IPS-15b (cell line): ENCODE data around the gene NR3C2.

Source experiments
- H3K27me3 ChIP-seq: one replicate; pipeline ENCODE4 v1.6.1; 2013; ENCODE audit warnings: low read length; ENCODE audit not compliant: control insufficient read depth, insufficient read depth
- H3K36me3 ChIP-seq: one replicate; pipeline ENCODE4 v1.6.1; 2013; ENCODE audit warnings: low read length; ENCODE audit not compliant: control insufficient read depth, insufficient read depth
- H3K4me1 ChIP-seq: one replicate; pipeline ENCODE4 v1.6.1; 2013; ENCODE audit warnings: mild to moderate bottlenecking, low read length; ENCODE audit not compliant: control insufficient read depth, insufficient read depth
- H3K4me3 ChIP-seq: one replicate; pipeline ENCODE4 v1.5.1; 2013; ENCODE audit warnings: low read depth, low read length
- H3K9ac ChIP-seq: one replicate; pipeline ENCODE4 v1.6.1; 2013; ENCODE audit warnings: low read depth, mild to moderate bottlenecking, low read length
- H3K9me3 ChIP-seq: one replicate; pipeline ENCODE4 v1.6.1; 2013; ENCODE audit warnings: mild to moderate bottlenecking, low read length; ENCODE audit not compliant: control insufficient read depth, insufficient read depth

Gene NR3C2

GRCh38 chr4:148073349-148073748 lies 368.9 kb downstream of the NR3C2 start:
- peaks cover 5% of the 10 kb centered on the region for H3K9me3 ChIP-seq

GRCh38 chr4:148072789-148073188 lies 369.4 kb downstream of the NR3C2 start:
- no peaks in the 10 kb centered on the region for H3K27me3 ChIP-seq
- peaks cover 5% of the 10 kb centered on the region for H3K9me3 ChIP-seq
- no peaks in the 10 kb centered on the region for H3K36me3 ChIP-seq
- peaks cover 2% of the 10 kb centered on the region for H3K4me1 ChIP-seq
- H3K9ac ChIP-seq = no peak overlapping the region
- no peak overlapping the region for H3K4me3 ChIP-seq

More at GRCh38 chr4:148073349-148073748, 368.9 kb downstream of the NR3C2 start:
- H3K4me1 ChIP-seq = no peaks in the 10 kb centered on the region
- H3K9ac ChIP-seq = no peak overlapping the region
- no peaks in the 10 kb centered on the region for H3K36me3 ChIP-seq
- no peaks in the 10 kb centered on the region for H3K27me3 ChIP-seq
- no peak overlapping the region for H3K4me3 ChIP-seq

- no peaks in the 10 kb centered on the region for H3K36me3 ChIP-seq
- H3K27me3 ChIP-seq = no peaks in the 10 kb centered on the region
- no peak overlapping the region for H3K4me3 ChIP-seq
- peaks cover 3% of the 10 kb centered on the region for H3K4me1 ChIP-seq
- peaks cover 5% of the 10 kb centered on the region for H3K9me3 ChIP-seq
- H3K9ac ChIP-seq = no peak overlapping the region
Observed at GRCh38 chr4:148071009-148071408, 371.2 kb downstream of the NR3C2 start.

- H3K4me1 ChIP-seq = peaks cover 3% of the 10 kb centered on the region
- peaks cover 5% of the 10 kb centered on the region for H3K9me3 ChIP-seq
- no peak overlapping the region for H3K9ac ChIP-seq
- H3K27me3 ChIP-seq = no peaks in the 10 kb centered on the region
- H3K36me3 ChIP-seq = no peaks in the 10 kb centered on the region
- no peak overlapping the region for H3K4me3 ChIP-seq
Observed at GRCh38 chr4:148069895-148070178, 372.4 kb downstream of the NR3C2 start.

- H3K27me3 ChIP-seq = no peaks in the 10 kb centered on the region
- no peak overlapping the region for H3K4me3 ChIP-seq
- H3K36me3 ChIP-seq = no peaks in the 10 kb centered on the region
- H3K9me3 ChIP-seq = peaks cover 3% of the 10 kb centered on the region
- peaks cover 3% of the 10 kb centered on the region for H3K4me1 ChIP-seq
- H3K9ac ChIP-seq = no peak overlapping the region
Observed at GRCh38 chr4:148069086-148069894, 372.9 kb downstream of the NR3C2 start.

GRCh38 chr4:148068065-148068911 lies 373.9 kb downstream of the NR3C2 start:
- H3K4me3 ChIP-seq = no peak overlapping the region
- no peaks in the 10 kb centered on the region for H3K27me3 ChIP-seq
- H3K9me3 ChIP-seq = no peaks in the 10 kb centered on the region
- H3K36me3 ChIP-seq = no peaks in the 10 kb centered on the region
- H3K4me1 ChIP-seq = peaks cover 3% of the 10 kb centered on the region
- H3K9ac ChIP-seq = no peak overlapping the region

- H3K4me1 ChIP-seq = peaks cover 3% of the 10 kb centered on the region
- H3K27me3 ChIP-seq = no peaks in the 10 kb centered on the region
- H3K36me3 ChIP-seq = no peaks in the 10 kb centered on the region
- no peaks in the 10 kb centered on the region for H3K9me3 ChIP-seq
- no peak overlapping the region for H3K4me3 ChIP-seq
- H3K9ac ChIP-seq = no peak overlapping the region
Observed at GRCh38 chr4:148067301-148067916, 374.8 kb downstream of the NR3C2 start.

- Histone ChIP-seq H3K9me3 (no peaks in the 10 kb centered on the region), H3K9ac (no peak overlapping the region), H3K36me3 (no peaks in the 10 kb centered on the region), H3K4me3 (no peak overlapping the region), H3K27me3 (no peaks in the 10 kb centered on the region), H3K4me1 (peaks cover 14% of the 10 kb centered on the region)
Observed at GRCh38 chr4:148065075-148065474, 377.1 kb downstream of the NR3C2 start.

GRCh38 chr4:148064451-148064850 lies 377.8 kb downstream of the NR3C2 start:
- Histone ChIP-seq H3K27me3 (no peaks in the 10 kb centered on the region), H3K36me3 (no peaks in the 10 kb centered on the region), H3K4me3 (no peak overlapping the region), H3K9ac (no peak overlapping the region), H3K4me1 (peaks cover 14% of the 10 kb centered on the region), H3K9me3 (no peaks in the 10 kb centered on the region)

- peaks cover 10% of the 10 kb centered on the region for H3K4me1 ChIP-seq
Observed at GRCh38 chr4:148062301-148062950, 379.8 kb downstream of the NR3C2 start.

GRCh38 chr4:148061795-148062194 lies 380.4 kb downstream of the NR3C2 start:
- Histone ChIP-seq H3K36me3 (no peaks in the 10 kb centered on the region), H3K4me3 (no peak overlapping the region), H3K9ac (no peak overlapping the region), H3K9me3 (no peaks in the 10 kb centered on the region), H3K4me1 (peaks cover 11% of the 10 kb centered on the region), H3K27me3 (no peaks in the 10 kb centered on the region)

More at GRCh38 chr4:148062301-148062950, 379.8 kb downstream of the NR3C2 start:
- H3K9me3 ChIP-seq = no peaks in the 10 kb centered on the region
- H3K36me3 ChIP-seq = no peaks in the 10 kb centered on the region
- no peaks in the 10 kb centered on the region for H3K27me3 ChIP-seq
- H3K9ac ChIP-seq = no peak overlapping the region
- no peak overlapping the region for H3K4me3 ChIP-seq
